ENCODE measurements around the gene C19orf85.

DNA sequence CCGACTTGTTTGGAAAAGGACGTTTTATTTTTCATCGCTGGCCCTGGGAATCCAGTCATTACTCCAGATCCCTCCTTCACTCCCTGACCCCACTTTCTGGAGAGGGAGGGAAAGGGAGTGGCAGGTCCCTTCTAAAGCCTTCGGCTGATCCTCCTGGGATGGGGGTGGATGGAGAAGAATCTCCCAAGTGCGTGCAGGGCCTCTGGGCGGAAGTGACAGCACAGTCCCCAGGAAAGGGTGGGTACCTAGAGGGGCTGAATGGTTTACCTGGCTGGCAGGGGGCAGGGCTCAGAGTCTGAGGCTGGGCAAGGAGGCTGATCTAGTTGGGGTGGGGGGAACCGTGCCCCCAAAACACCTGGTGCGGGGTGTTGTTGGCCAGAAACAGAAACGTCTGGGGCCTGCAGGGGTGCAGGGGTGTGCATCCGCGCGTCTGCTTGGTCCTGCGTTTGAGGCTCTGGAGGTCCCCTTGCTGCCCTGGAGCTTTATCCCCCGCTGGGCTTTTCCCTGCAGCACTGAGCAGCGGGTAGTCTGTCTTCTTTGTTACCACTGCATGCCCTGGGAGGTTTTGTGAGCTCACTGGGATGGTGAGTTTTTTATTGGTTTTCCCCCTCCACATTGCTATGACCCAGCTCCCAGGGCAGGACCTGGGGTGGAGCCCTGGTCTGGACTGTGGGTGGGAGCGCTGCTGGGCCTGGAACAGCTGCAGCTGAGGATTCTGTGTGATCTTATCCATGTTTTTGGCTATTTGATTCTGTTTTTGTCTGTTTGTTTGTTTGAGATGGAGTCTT lies 8.9 kb upstream of the C19orf85 start:
- TF ChIP-seq, protein P1, sequence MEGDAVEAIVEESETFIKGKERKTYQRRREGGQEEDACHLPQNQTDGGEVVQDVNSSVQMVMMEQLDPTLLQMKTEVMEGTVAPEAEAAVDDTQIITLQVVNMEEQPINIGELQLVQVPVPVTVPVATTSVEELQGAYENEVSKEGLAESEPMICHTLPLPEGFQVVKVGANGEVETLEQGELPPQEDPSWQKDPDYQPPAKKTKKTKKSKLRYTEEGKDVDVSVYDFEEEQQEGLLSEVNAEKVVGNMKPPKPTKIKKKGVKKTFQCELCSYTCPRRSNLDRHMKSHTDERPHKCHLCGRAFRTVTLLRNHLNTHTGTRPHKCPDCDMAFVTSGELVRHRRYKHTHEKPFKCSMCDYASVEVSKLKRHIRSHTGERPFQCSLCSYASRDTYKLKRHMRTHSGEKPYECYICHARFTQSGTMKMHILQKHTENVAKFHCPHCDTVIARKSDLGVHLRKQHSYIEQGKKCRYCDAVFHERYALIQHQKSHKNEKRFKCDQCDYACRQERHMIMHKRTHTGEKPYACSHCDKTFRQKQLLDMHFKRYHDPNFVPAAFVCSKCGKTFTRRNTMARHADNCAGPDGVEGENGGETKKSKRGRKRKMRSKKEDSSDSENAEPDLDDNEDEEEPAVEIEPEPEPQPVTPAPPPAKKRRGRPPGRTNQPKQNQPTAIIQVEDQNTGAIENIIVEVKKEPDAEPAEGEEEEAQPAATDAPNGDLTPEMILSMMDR (IDR thresholded peaks at IDR 0.05), result no peak
- TF ChIP-seq POLR2A (IDR thresholded peaks at IDR 0.05) (no peak), EP300 (IDR thresholded peaks at IDR 0.05) (no peak)

All from tibial nerve (tissue), 4 donors.